Keratinocyte (primary cell): ENCODE data around the gene VPS4B. TPM values are rescaled to one million over a fixed set of nuclear protein-coding genes. Genes with fewer than 3 reads are reported as not detected.
A peak's percentile ranks its signal among the peaks of the same experiment; 100 is the strongest.

Source experiments
- DNase-seq: peaks from one replicate; pipeline ENCODE4 v3.0.0-alpha.2; 2011; ENCODE audit warnings: low read depth, missing footprints, low spot score
- FAIRE-seq: peaks from 2 replicates; lab custom pipeline; 2011; peaks lifted over from hg19 to GRCh38; lab: Jason Lieb, UNC
- H2AFZ ChIP-seq: 2 replicates; pipeline ENCODE4 v1.6.0; 2012; ENCODE audit warnings: low read length, control low read depth, inconsistent platforms; ENCODE audit not compliant: control insufficient read depth
- H3K27ac ChIP-seq: 2 replicates; pipeline ENCODE4 v1.5.1; 2011; ENCODE audit warnings: low read length; ENCODE audit not compliant: control insufficient read depth, insufficient read depth
- H3K27me3 ChIP-seq: 3 replicates; pipeline ENCODE4 v1.6.0; 2011; ENCODE audit warnings: low read length; ENCODE audit not compliant: control insufficient read depth, insufficient read depth; ENCODE audit errors: extremely low read depth
- H3K36me3 ChIP-seq, 2 experiments: 2 replicates in 1 of 2; 3 replicates in 1 of 2; pipeline ENCODE4 v1.5.1; 2011; ENCODE audit warnings: low read length in 2 of 2, mild to moderate bottlenecking in 1 of 2; ENCODE audit not compliant: control insufficient read depth in 2 of 2, insufficient read depth in 2 of 2; ENCODE audit errors: extremely low read depth in 1 of 2
- H3K4me1 ChIP-seq: 3 replicates; pipeline ENCODE4 v1.5.1; 2011; ENCODE audit warnings: low read length; ENCODE audit not compliant: control insufficient read depth, insufficient read depth; ENCODE audit errors: extremely low read depth
- H3K4me2 ChIP-seq: 3 replicates; pipeline ENCODE4 v1.6.0; 2011; ENCODE audit warnings: low read depth, low read length; ENCODE audit not compliant: control insufficient read depth, insufficient read depth; ENCODE audit errors: extremely low read depth
- H3K4me3 ChIP-seq, 3 experiments: fragments of 200-600 bp in 1 of 3; sonication (generic) in 1 of 3; 2 replicates in 2 of 3; 3 replicates in 1 of 3; pipeline ENCODE4 v1.5.1; 2011 to 2016; ENCODE audit warnings: low read length in 3 of 3, mild to moderate bottlenecking in 3 of 3, control low read depth in 2 of 3, inconsistent platforms in 1 of 3, low read depth in 1 of 3, mixed read lengths in 1 of 3, mixed run types in 1 of 3, moderate library complexity in 1 of 3; ENCODE audit not compliant: control insufficient read depth in 2 of 3, insufficient read depth in 2 of 3; ENCODE audit errors: extremely low read depth in 1 of 3
- H3K79me2 ChIP-seq: 2 replicates; pipeline ENCODE4 v1.6.0; 2012; ENCODE audit warnings: low read length; ENCODE audit not compliant: control insufficient read depth, insufficient read depth
- H3K9ac ChIP-seq: 3 replicates; pipeline ENCODE4 v1.6.0; 2011; ENCODE audit warnings: low read length; ENCODE audit not compliant: control insufficient read depth, insufficient read depth; ENCODE audit errors: extremely low read depth
- H3K9me1 ChIP-seq: 3 replicates; pipeline ENCODE4 v1.6.0; 2011; ENCODE audit warnings: low read length; ENCODE audit not compliant: control insufficient read depth, insufficient read depth; ENCODE audit errors: extremely low read depth
- H3K9me3 ChIP-seq: 2 replicates; pipeline ENCODE4 v1.5.1; 2012; ENCODE audit warnings: low read depth, low read length; ENCODE audit not compliant: control insufficient read depth
- H4K20me1 ChIP-seq: 3 replicates; pipeline ENCODE4 v1.6.0; 2011; ENCODE audit warnings: low read length; ENCODE audit not compliant: control insufficient read depth, insufficient read depth; ENCODE audit errors: extremely low read depth
- CTCF ChIP-seq, 3 experiments: IDR thresholded peaks in 1 of 3; conservative IDR thresholded peaks in 1 of 3; optimal IDR thresholded peaks in 1 of 3; 2 replicates in 2 of 3; 3 replicates in 1 of 3; pipeline versions ENCODE3 to v1.5.1; 2011; ENCODE audit warnings: low read length in 3 of 3, mild to moderate bottlenecking in 3 of 3, moderate library complexity in 2 of 3, control low read depth in 1 of 3, inconsistent platforms in 1 of 3; ENCODE audit not compliant: insufficient read depth in 2 of 3; ENCODE audit errors: extremely low read depth in 1 of 3
- EZH2 ChIP-seq: IDR thresholded peaks from one replicate; pipeline ENCODE4 v1.6.1; 2012; ENCODE audit warnings: inconsistent platforms, mild to moderate bottlenecking, low read length, moderate library complexity
- dilution Hi-C: fragments of 300-500 bp; cut with MboI; formaldehyde crosslinking; loops from one replicate; pipeline ENCODE4 v1.7.0; 2020; ENCODE audit warnings: low sequenced_read_pairs; ENCODE audit not compliant: extremely low pct_ligation_motif_present
- polyA plus RNA-seq, 5 experiments: library from polyadenylated mRNA; depleted of rRNA in 3 of 5; stranded (reverse) in 3 of 5; stranded (forward) in 1 of 5; unstranded in 1 of 5; fragments of >200 nt; gene quantifications; 1 replicate in 1 of 5; 2 replicates in 3 of 5; 3 replicates in 1 of 5; pipeline versions ENCODE4 v1.2.1 to v1.2.3, GENCODE V29; 2011 to 2012; ENCODE audit warnings: missing spikeins in 2 of 5, low read depth in 1 of 5, low replicate concordance in 1 of 5

Gene VPS4B
- polyA plus RNA-seq, 1 donor (not counting 4 experiments of a cell fraction or from before 2014, with no cell fraction given), result 65.3 TPM

- peaks cover 42% of the 10 kb centered on the region for H3K4me1 ChIP-seq
- no peaks in the 10 kb centered on the region for H3K9me3 ChIP-seq
- dilution Hi-C loops, result no loop called here
- H3K9ac ChIP-seq, result peak overlapping the region; percentile 69
- H2AFZ ChIP-seq, result peak overlapping the region; percentile 42
- H3K4me2 ChIP-seq, result peak overlapping the region; percentile 77
- H3K27me3 ChIP-seq, result no peaks in the 10 kb centered on the region
- H4K20me1 ChIP-seq, result no peaks in the 10 kb centered on the region
- FAIRE-seq, result peak; percentile 88
- peak overlapping the region; percentile 97 for H3K27ac ChIP-seq
- H3K9me1 ChIP-seq, result no peaks in the 10 kb centered on the region
- peak overlapping the region in 1 of 3 experiments; percentile 20 for H3K4me3 ChIP-seq
- H3K79me2 ChIP-seq, result no peaks in the 10 kb centered on the region
- H3K36me3 ChIP-seq, result no peaks in the 10 kb centered on the region
- TF ChIP-seq EZH2, result no peak
- no peak for TF ChIP-seq CTCF (optimal IDR thresholded peaks at IDR 0.05 in 1 of 3, IDR thresholded peaks at IDR 0.05 in 1 of 3, conservative IDR thresholded peaks at IDR 0.05 in 1 of 3; ENCODE audit: extremely low read depth in 1 of 3, insufficient read depth in 2 of 3, low read length in 3 of 3)
- peak; percentile 62 for DNase-seq
Observed at GRCh38 chr18:63451799-63452660, 29.8 kb upstream of the VPS4B start.

DNA sequence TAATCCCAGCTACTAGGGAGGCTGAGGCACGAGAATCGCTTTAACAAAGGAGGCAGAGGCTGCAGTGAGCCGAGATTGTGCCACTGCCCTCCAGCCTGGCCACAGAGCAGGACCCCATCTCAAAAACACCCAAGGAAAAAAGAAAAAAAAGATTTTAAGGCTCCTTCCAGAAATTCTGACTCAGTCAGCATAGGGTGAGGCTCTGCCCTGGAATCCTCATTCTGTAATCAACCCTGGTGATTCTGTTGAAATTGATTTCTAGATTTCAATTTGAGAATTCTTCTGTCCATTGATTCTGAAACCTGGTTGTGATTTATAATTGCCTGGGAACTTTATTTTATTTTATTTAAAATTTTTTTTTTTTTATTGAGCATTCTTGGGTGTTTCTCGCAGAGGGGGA, 27.1 kb upstream of the VPS4B start:
- no peak overlapping the region for H3K4me2 ChIP-seq
- no peaks in the 10 kb centered on the region for H3K9me3 ChIP-seq
- H3K79me2 ChIP-seq, result no peaks in the 10 kb centered on the region
- dilution Hi-C loops, result no loop called here
- FAIRE-seq (no peak), DNase-seq (no peak)
- H3K27me3 ChIP-seq, result no peaks in the 10 kb centered on the region
- no peaks in the 10 kb centered on the region for H3K36me3 ChIP-seq
- H3K4me1 ChIP-seq, result peaks cover 44% of the 10 kb centered on the region
- no peak overlapping the region for H3K27ac ChIP-seq
- no peak overlapping the region for H2AFZ ChIP-seq
- no peak overlapping the region for H3K9ac ChIP-seq
- TF ChIP-seq CTCF (optimal IDR thresholded peaks at IDR 0.05 in 1 of 3, IDR thresholded peaks at IDR 0.05 in 1 of 3, conservative IDR thresholded peaks at IDR 0.05 in 1 of 3; ENCODE audit: extremely low read depth in 1 of 3, insufficient read depth in 2 of 3, low read length in 3 of 3), result no peak
- TF ChIP-seq EZH2, result no peak
- H4K20me1 ChIP-seq, result no peaks in the 10 kb centered on the region
- H3K9me1 ChIP-seq, result no peaks in the 10 kb centered on the region
- H3K4me3 ChIP-seq, result no peak overlapping the region
